Mesenchymal stem cell (in vitro differentiated cells and primary cell): ENCODE measurements around the gene APBB1IP.

Experiments used
- DNase-seq: peaks from one replicate; pipeline ENCODE4 v3.0.0-alpha.2; 2013
- H2AFZ ChIP-seq: one replicate; pipeline ENCODE4 v1.6.1; 2013; ENCODE audit warnings: low read depth, mild to moderate bottlenecking, control low read depth, inconsistent platforms, low read length, moderate library complexity
- H2AK5ac ChIP-seq: 2 replicates; pipeline ENCODE4 v1.6.1; 2013; ENCODE audit warnings: low read length, moderate library complexity, mild to moderate bottlenecking, inconsistent platforms; ENCODE audit not compliant: severe bottlenecking
- H2BK120ac ChIP-seq: one replicate; pipeline ENCODE4 v1.6.1; 2013; ENCODE audit warnings: low read depth, mild to moderate bottlenecking, inconsistent platforms, low read length, moderate library complexity
- H2BK12ac ChIP-seq, 2 experiments: one replicate each; pipeline ENCODE4 v1.6.1; 2013; ENCODE audit warnings: inconsistent platforms in 2 of 2, low read length in 2 of 2, mild to moderate bottlenecking in 2 of 2, moderate library complexity in 2 of 2, control low read depth in 1 of 2
- H2BK15ac ChIP-seq: one replicate; pipeline ENCODE4 v1.6.1; 2013; ENCODE audit warnings: mild to moderate bottlenecking, low read depth, inconsistent platforms; ENCODE audit not compliant: poor library complexity, severe bottlenecking
- H2BK5ac ChIP-seq: 2 replicates; pipeline ENCODE4 v1.6.1; 2013; ENCODE audit warnings: low read depth, mild to moderate bottlenecking, low read length, control low read depth, inconsistent platforms; ENCODE audit not compliant: poor library complexity, severe bottlenecking
- H3K14ac ChIP-seq, 2 experiments: one replicate each; pipeline ENCODE4 v1.6.1; 2013; ENCODE audit warnings: inconsistent platforms in 2 of 2, low read length in 2 of 2, control low read depth in 1 of 2, mild to moderate bottlenecking in 1 of 2, moderate library complexity in 1 of 2
- H3K18ac ChIP-seq, 2 experiments: one replicate each; pipeline ENCODE4 v1.6.1; 2013; ENCODE audit warnings: inconsistent platforms in 2 of 2, low read length in 2 of 2, control low read depth in 1 of 2, low read depth in 1 of 2, mild to moderate bottlenecking in 1 of 2
- H3K23ac ChIP-seq, 2 experiments: one replicate each; pipeline ENCODE4 v1.6.1; 2013; ENCODE audit warnings: inconsistent platforms in 2 of 2, low read length in 2 of 2, mild to moderate bottlenecking in 2 of 2, moderate library complexity in 2 of 2, control low read depth in 1 of 2
- H3K27ac ChIP-seq: 2 replicates; pipeline ENCODE4 v1.5.1; 2013; ENCODE audit warnings: mild to moderate bottlenecking, moderate library complexity, low read length, control low read depth, inconsistent platforms; ENCODE audit not compliant: poor library complexity, severe bottlenecking
- H3K27me3 ChIP-seq, 2 experiments: 2 replicates each; pipeline versions ENCODE4 v1.6.1 to v1.7.0; 2013; ENCODE audit warnings: low read length in 2 of 2, mild to moderate bottlenecking in 2 of 2, moderate library complexity in 2 of 2, control low read depth in 1 of 2, inconsistent platforms in 1 of 2; ENCODE audit not compliant: control insufficient read depth in 1 of 2, insufficient read depth in 1 of 2
- H3K36me3 ChIP-seq, 2 experiments: 2 replicates each; pipeline versions ENCODE4 v1.6.1 to v1.7.0; 2013; ENCODE audit warnings: low read length in 2 of 2, control low read depth in 1 of 2, inconsistent platforms in 1 of 2, low read depth in 1 of 2, mild to moderate bottlenecking in 1 of 2; ENCODE audit not compliant: insufficient read depth in 2 of 2, control insufficient read depth in 1 of 2
- H3K4ac ChIP-seq, 2 experiments: one replicate each; pipeline ENCODE4 v1.6.1; 2013; ENCODE audit warnings: inconsistent platforms in 2 of 2, low read length in 2 of 2, mild to moderate bottlenecking in 2 of 2, moderate library complexity in 2 of 2, control low read depth in 1 of 2, low read depth in 1 of 2
- H3K4me1 ChIP-seq: 2 replicates; pipeline ENCODE4 v1.6.1; 2013; ENCODE audit warnings: low read depth, low read length, control low read depth; ENCODE audit not compliant: control insufficient read depth, insufficient read depth
- H3K4me2 ChIP-seq: 2 replicates; pipeline ENCODE4 v1.6.1; 2013; ENCODE audit warnings: low read length, mild to moderate bottlenecking, inconsistent platforms; ENCODE audit not compliant: poor library complexity, severe bottlenecking
- H3K4me3 ChIP-seq, 2 experiments: 2 replicates each; pipeline versions ENCODE4 v1.5.1 to v1.7.0; 2013; ENCODE audit warnings: low read length in 2 of 2, mild to moderate bottlenecking in 2 of 2, control low read depth in 1 of 2, low read depth in 1 of 2; ENCODE audit not compliant: insufficient read depth in 1 of 2
- H3K79me1 ChIP-seq: replicated peaks from 2 replicates; pipeline ENCODE4 v1.6.1; 2013; ENCODE audit warnings: mild to moderate bottlenecking, control low read depth, low read length, inconsistent platforms; ENCODE audit not compliant: poor library complexity, severe bottlenecking
- H3K9ac ChIP-seq: 2 replicates; pipeline ENCODE4 v1.7.0; 2013; ENCODE audit warnings: mild to moderate bottlenecking, low read length, moderate library complexity
- H3K9me3 ChIP-seq: 2 replicates; pipeline ENCODE4 v1.7.0; 2013; ENCODE audit warnings: mild to moderate bottlenecking, low read length; ENCODE audit not compliant: control insufficient read depth
- H4K8ac ChIP-seq: one replicate; pipeline ENCODE4 v1.6.1; 2013; ENCODE audit warnings: inconsistent platforms, mild to moderate bottlenecking, low read length, moderate library complexity
- H4K91ac ChIP-seq: one replicate; pipeline ENCODE4 v1.6.1; 2013; ENCODE audit warnings: mild to moderate bottlenecking, low read length, inconsistent platforms
- WGBS: methylation state at CpG from one replicate; pipeline ENCODE4 v1.1.7; 2013; ENCODE audit warnings: mixed read lengths; 5-methylcytosine and 5-hydroxymethylcytosine counted together

The APBB1IP gene

DNA sequence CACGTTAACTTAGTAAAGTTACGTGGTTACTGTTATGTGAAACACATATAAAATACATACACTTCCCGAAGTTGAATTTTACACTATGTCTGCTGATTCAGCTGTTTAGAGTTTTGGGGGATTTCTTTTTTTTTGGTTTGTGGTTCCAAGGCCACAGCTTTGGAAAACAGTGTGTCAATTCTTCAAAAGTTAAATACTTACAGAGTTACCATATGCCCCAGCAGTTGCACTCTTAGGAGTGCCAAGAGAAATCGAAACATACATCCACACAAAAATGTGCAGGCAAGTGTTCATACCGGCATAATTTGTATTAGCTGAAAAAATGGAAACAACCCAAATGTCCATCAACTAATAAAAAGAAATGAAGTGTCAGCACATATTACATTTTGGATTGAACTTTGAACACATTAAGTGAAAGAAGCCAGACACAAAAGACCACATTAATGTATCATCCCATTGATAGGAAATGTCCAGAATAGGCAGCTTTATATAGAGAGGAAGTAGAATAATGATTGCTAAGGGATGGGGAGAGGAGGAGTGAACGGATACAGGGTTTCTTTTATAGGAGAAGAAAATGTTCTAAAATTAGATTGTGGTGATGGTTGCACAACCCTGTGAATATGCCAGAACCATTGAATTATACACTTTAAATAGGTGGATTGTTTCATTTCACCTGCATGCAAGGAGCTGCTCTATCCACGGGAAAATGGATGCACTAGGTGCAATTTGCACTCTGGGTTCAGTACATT is 17.6 kb downstream of the APBB1IP start:
- no peak overlapping the region for H3K4ac ChIP-seq
- no peak overlapping the region for H3K4me3 ChIP-seq
- no peak overlapping the region for H3K18ac ChIP-seq
- no peak overlapping the region for H2AK5ac ChIP-seq
- H3K9ac ChIP-seq = no peak overlapping the region
- no peaks in the 10 kb centered on the region for H3K4me1 ChIP-seq
- no peak overlapping the region for H2BK12ac ChIP-seq
- H2BK5ac ChIP-seq = no peak overlapping the region
- no peak overlapping the region for H3K23ac ChIP-seq
- 77% methylated on average over 4 of the region's 7 CpGs for WGBS
- no peak overlapping the region for H3K14ac ChIP-seq
- no peaks in the 10 kb centered on the region for H3K27me3 ChIP-seq
- no peak overlapping the region for H4K8ac ChIP-seq
- DNase-seq = no peak
- no peak overlapping the region for H2BK120ac ChIP-seq
- H3K27ac ChIP-seq = no peak overlapping the region
- H3K4me2 ChIP-seq = no peak overlapping the region
- H4K91ac ChIP-seq = no peak overlapping the region
- H2BK15ac ChIP-seq = no peak overlapping the region
- H2AFZ ChIP-seq = no peak overlapping the region
- H3K36me3 ChIP-seq = peaks cover 0 to 24% of the 10 kb centered on the region in 2 experiments
- no peaks in the 10 kb centered on the region for H3K9me3 ChIP-seq
- no peaks in the 10 kb centered on the region for H3K79me1 ChIP-seq

DNA sequence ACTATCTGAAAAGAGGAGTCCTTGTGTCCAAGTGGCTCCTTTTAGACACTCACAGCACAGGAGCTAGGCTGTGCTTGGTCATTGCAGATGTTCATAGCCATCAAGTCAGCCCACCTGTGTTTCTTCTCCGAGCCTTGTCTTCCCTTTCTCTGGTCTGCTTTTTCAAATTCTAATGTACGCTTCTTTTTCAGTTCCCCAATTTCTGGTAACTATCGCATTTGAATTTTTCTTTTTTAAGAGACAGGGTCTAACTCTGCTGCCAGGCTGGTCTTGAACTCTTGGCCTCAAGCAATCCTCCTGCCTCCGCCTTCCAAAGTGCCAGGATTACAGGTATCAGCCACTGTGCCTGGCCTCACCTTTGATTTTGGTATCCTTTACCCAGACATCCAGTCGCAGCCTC is 18.9 kb downstream of the APBB1IP start:
- WGBS = 85% methylated on average over 5 of the region's 5 CpGs
- no peak overlapping the region for H3K23ac ChIP-seq
- no peak overlapping the region for H3K4me3 ChIP-seq
- H3K9me3 ChIP-seq = no peaks in the 10 kb centered on the region
- DNase-seq = no peak
- no peak overlapping the region for H3K4ac ChIP-seq
- H4K91ac ChIP-seq = no peak overlapping the region
- no peak overlapping the region for H2BK120ac ChIP-seq
- H3K27me3 ChIP-seq = no peaks in the 10 kb centered on the region
- no peak overlapping the region for H3K27ac ChIP-seq
- no peak overlapping the region for H3K9ac ChIP-seq
- H3K14ac ChIP-seq = no peak overlapping the region
- H3K79me1 ChIP-seq = no peaks in the 10 kb centered on the region
- no peak overlapping the region for H2BK12ac ChIP-seq
- H3K36me3 ChIP-seq = peaks cover 0 to 26% of the 10 kb centered on the region in 2 experiments
- H3K18ac ChIP-seq = no peak overlapping the region
- H4K8ac ChIP-seq = no peak overlapping the region
- H3K4me1 ChIP-seq = no peaks in the 10 kb centered on the region
- no peak overlapping the region for H2AK5ac ChIP-seq
- H3K4me2 ChIP-seq = no peak overlapping the region
- no peak overlapping the region for H2BK15ac ChIP-seq
- no peak overlapping the region for H2AFZ ChIP-seq
- no peak overlapping the region for H2BK5ac ChIP-seq

DNA sequence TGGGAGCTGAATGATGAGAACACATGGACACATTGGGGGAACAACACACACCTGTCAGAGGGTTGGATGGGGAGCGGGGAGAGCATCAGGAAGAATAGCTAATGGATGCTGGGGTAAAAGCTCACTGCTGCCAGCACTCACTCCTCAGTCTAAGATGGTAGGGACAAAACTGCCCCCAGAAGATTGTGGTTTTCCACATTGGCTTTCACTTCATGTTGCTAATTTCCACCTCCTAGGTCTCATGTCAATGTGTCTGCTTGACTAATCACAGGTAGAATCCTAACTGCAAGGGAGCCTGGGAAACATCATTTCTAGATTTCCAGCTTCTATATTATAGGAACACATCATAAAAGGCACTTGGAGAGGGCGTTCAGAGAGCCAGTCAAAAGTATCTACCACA is 22.6 kb downstream of the APBB1IP start:
- no peak overlapping the region for H2BK5ac ChIP-seq
- no peak overlapping the region for H2AFZ ChIP-seq
- H3K9me3 ChIP-seq = no peaks in the 10 kb centered on the region
- no peak overlapping the region for H3K18ac ChIP-seq
- H3K4me3 ChIP-seq = no peak overlapping the region
- H3K14ac ChIP-seq = no peak overlapping the region
- H3K4me2 ChIP-seq = no peak overlapping the region
- H3K27me3 ChIP-seq = no peaks in the 10 kb centered on the region
- H3K79me1 ChIP-seq = no peaks in the 10 kb centered on the region
- no peak for DNase-seq
- WGBS = 67% methylated on average over 1 of the region's 2 CpGs
- H3K36me3 ChIP-seq = peaks cover 0 to 15% of the 10 kb centered on the region in 2 experiments
- H4K91ac ChIP-seq = no peak overlapping the region
- H2BK12ac ChIP-seq = no peak overlapping the region
- H4K8ac ChIP-seq = no peak overlapping the region
- H3K4me1 ChIP-seq = no peaks in the 10 kb centered on the region
- no peak overlapping the region for H2BK15ac ChIP-seq
- H3K4ac ChIP-seq = no peak overlapping the region
- H3K9ac ChIP-seq = no peak overlapping the region
- no peak overlapping the region for H3K27ac ChIP-seq
- no peak overlapping the region for H3K23ac ChIP-seq
- no peak overlapping the region for H2BK120ac ChIP-seq
- no peak overlapping the region for H2AK5ac ChIP-seq

DNA sequence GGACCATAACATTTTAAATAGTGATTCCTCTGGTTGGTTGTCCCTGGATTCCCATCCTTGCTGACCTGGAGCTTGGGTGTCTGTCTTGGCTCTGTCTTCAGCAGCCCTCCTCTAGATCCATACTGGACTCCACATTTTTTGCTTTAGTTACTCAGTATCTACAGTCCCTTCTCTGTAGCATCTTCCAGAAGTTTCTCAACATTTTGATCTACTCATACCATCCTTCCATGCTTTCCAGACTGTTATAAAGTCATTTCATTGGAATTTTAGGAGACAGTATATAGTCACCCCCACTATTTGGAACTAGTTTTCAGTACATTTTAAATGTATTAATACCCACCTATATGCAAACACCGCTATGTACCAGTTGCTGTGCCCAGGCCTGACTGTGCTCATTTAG is 25.8 kb downstream of the APBB1IP start:
- Histone ChIP-seq H3K23ac (no peak overlapping the region), H3K4ac (no peak overlapping the region), H3K27ac (no peak overlapping the region), H3K27me3 (no peaks in the 10 kb centered on the region), H2AFZ (no peak overlapping the region), H4K8ac (no peak overlapping the region), H3K14ac (no peak overlapping the region), H2BK12ac (no peak overlapping the region), H3K4me1 (peaks cover 4% of the 10 kb centered on the region), H2BK120ac (no peak overlapping the region), H3K79me1 (no peaks in the 10 kb centered on the region), H4K91ac (no peak overlapping the region), H2BK15ac (no peak overlapping the region), H3K9me3 (no peaks in the 10 kb centered on the region), H3K4me2 (no peak overlapping the region), H3K36me3 (peaks cover 0 to 7% of the 10 kb centered on the region in 2 experiments), H3K4me3 (no peak overlapping the region), H2BK5ac (no peak overlapping the region), H3K18ac (no peak overlapping the region), H2AK5ac (no peak overlapping the region), H3K9ac (no peak overlapping the region)
- 71% methylated on average over 1 of the region's 1 CpG for WGBS
- DNase-seq = no peak
